ENCODE data around the gene TAF1A. TPM values are rescaled to one million over a fixed set of nuclear protein-coding genes. Genes with fewer than 3 reads are reported as not detected.
"Not testable (repeated sequence)": the region's sequence is repeated elsewhere in the genome, so short reads cannot be mapped to it uniquely, and the experiment has no call there.

TAF1A gene
- total RNA-seq (2014; rRNA removed; shearing (Covaris generic); ENCODE audit: low replicate concordance) = 10.6 and 12.2 TPM in 2 replicates

DNA sequence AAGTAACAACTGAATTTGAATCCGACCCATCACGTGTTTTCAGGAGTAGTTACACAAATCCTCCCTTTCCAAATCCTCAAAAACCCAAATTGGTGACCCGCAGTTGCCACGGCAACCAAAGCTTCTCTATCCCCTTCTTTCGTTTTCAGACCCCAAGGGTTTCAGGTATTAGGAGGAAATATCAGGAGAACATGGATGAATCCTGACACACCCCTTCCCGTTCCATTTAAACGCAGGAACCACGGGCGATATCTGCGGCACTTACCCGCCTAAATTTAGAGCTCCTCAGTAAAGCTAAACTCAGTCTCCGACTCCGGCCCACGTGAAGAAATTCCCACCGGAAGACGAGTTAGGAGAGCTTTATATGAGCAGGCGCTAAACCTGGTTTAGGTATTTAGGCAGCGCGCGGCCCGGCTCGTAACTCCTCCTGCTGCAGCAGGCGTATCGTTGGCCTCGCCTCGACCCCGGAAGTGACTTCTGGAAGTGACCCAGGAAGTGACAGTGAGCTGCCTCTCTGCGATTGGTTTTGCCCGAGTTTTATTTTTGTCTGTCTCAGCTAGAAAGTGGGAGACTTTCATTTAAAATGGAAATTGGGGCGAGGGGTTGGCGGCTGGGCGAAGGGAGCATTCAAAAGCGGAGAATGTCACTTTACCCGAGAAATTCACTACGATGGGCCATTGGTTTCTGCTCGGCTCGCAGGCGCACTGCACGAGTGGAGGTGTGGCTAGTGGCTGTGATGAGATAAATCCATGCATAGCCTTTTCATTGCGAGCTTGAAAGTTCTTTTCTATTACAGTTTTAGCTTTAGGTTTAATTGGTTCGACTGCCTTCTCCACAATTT lies at the start of gene TAF1A:
TAF1A (minus strand) TSS at position 472 of the 841 bp plus-strand sequence.
- in situ Hi-C loops (cut with HindIII; ENCODE audit: low pct_unique_long_range_greater_than_20kb, low sequenced_read_pairs) = no loop called here
- DNase-seq (ENCODE audit: low read depth) = peak; percentile 80

DNA sequence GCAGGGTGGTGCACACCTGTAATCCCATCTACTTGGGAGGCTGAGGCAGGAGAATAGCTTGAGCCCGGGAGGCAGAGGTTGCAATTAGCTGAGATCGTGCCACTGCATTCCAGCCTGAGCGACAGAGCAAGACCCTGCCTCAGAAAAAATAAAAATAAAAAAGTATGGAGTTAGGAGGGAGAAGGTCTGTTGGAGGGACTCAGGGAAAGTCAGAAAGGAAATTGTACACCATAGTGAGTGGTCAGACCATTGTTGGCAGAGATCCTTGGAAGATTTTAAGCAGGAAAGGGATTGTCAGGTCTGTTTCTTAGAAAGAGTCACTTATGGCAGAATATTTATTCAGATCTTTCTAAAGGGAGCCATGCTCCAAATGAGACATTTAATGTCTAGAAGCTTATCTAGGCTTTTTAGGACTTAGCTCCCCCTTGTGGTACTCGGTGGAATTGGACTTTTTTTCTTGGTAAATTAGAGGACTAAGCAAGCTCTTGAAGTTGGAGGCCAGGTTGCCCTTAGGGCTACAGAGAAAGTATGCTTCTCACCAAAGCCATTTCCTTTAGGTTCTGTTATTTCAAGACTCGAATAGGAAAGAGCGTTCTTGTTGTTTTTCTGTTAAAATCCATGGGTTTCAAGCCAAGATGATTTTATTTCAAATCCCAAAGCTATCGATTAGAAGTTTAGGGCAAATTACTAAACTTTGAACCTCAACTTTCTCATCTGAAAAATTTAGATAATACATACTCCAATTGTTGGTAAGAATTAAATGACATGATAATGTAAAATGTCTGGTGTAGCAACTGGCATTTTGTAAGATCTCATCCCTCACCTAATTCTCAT lies 44.7 kb upstream of the TAF1A start:
- in situ Hi-C loops (cut with HindIII; ENCODE audit: low pct_unique_long_range_greater_than_20kb, low sequenced_read_pairs) = no loop called here
- DNase-seq (ENCODE audit: low read depth) = peak; percentile 61

DNA sequence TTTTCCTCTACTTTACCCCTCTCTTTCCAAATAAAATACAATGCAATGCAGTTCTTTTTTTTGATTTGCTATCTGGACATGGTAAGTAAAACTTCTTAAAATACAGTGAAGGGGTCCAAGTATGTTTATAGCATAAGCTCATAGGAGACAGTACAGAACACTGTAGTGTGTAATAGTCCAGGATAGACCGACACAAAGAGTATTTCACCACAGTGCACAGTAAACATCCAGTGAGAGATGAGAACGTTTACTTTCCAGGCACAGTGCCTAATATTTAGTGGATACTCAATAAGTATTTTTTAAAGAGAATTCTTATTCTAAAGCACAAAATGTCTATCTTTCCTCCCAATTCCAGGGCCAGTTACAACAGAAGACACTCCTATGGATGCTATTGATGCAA lies 43.0 kb upstream of the TAF1A start:
- DNase-seq (ENCODE audit: low read depth) = no peak
- in situ Hi-C loops (cut with HindIII; ENCODE audit: low pct_unique_long_range_greater_than_20kb, low sequenced_read_pairs) = no loop called here

DNA sequence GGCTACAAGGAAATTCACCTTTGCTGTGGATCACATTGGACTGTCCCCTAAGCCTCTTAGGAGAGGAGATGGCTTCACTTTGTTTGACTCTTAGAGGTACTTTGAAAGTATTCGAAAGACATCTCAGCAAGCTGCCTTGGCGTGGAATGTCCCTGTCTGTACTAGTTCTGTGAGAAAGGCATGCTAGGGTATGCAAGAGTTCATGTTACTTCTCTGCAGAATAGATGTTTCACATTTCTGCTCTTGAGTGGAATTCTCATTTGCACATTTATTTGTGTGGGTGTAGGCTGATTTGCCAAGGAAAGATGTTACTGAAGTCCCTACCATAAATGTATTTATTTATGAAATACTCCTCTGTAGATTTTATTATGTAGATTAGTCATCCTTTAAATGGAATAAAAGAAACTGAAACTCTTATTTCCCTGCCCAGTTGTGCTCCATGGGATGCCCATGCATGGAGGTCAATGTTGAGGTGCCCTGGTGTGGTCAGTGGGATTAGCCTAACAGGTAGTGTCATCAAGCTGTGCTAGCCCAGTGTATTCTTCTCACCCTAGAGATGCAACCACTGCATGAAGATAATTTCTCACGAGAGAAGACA lies 42.0 kb upstream of the TAF1A start:
- DNase-seq (ENCODE audit: low read depth) = no peak
- in situ Hi-C loops (cut with HindIII; ENCODE audit: low pct_unique_long_range_greater_than_20kb, low sequenced_read_pairs) = no loop called here

DNA sequence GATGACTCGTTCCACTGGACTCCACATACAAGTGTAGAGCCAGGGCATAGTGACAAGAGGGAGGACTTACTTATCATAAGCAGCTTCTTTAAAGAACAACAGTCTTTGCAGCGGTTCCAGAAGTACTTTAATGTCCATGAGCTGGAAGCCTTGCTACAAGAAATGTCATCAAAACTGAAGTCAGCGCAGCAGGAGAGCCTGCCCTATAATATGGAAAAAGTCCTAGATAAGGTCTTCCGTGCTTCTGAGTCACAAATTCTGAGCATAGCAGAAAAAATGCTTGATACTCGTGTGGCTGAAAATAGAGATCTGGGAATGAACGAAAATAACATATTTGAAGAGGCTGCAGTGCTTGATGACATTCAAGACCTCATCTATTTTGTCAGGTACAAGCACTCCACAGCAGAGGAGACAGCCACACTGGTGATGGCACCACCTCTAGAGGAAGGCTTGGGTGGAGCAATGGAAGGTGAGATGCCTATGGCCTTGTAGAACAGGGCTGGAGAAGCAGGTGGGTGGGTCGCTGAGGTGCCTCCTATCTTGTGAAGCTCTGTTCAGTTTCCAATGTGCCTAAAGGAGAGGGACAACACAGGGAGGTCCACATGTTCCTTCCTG lies 40.3 kb upstream of the TAF1A start:
- no peak for DNase-seq (ENCODE audit: low read depth)
- in situ Hi-C loops (cut with HindIII; ENCODE audit: low pct_unique_long_range_greater_than_20kb, low sequenced_read_pairs) = no loop called here

DNA sequence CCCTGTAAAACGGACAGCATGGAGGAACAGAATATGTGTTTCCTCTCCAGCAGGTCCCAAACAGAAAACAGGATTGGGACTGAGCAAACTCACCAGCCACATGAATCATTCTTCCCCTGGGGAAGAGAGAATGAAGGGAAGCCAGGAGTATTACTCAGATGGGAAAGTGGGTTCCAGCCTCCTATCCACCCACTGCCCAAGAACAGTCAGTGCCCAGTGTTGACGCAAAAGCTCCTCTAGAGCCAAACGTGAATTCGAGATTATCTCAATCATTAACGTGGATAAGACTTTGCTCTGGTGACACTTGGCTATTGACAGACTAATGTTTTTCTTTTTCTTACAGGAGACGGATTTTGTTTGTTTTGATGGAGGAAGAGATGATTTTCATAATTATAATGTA lies 37.5 kb upstream of the TAF1A start:
- in situ Hi-C loops (cut with HindIII; ENCODE audit: low pct_unique_long_range_greater_than_20kb, low sequenced_read_pairs) = no loop called here
- no peak for DNase-seq (ENCODE audit: low read depth)

DNA sequence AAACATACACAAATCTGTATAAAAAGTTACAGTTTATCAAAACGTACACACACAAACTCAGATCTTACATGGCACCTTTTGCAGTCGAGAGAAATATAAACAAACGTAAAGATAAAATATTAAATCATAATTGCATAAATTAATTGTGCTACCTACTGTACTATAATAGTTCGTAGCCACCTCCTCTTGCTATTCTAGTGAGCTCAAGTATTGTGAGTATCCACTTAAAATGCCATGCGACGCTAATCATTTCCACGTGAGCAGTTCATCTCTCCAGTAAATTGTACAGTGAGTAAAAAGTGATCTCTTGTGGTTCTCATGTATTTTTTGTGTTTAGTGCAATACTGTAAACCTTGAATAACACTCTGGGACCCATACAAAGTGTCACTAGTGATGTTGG lies 34.5 kb upstream of the TAF1A start:
- no peak for DNase-seq (ENCODE audit: low read depth)
- in situ Hi-C loops (cut with HindIII; ENCODE audit: low pct_unique_long_range_greater_than_20kb, low sequenced_read_pairs) = no loop called here

DNA sequence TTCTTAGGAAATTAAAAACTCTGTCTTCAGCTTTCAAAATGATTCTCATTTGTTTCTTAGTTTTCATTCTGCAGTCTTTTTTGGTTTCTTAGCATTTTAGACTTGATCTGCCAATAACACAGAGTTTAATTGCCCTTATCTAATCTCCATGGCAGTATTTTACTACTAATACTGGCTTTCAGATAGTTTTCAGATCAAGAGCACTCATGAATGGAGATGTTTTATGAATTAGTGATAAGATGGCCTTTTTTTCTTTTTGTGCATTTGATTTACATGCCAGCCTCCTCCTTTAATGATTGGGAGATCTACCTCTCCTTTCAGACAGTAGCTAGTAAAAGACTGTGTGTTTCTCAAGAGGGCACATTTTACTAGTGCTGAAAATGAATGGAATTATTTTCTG lies 33.7 kb upstream of the TAF1A start:
- in situ Hi-C loops (cut with HindIII; ENCODE audit: low pct_unique_long_range_greater_than_20kb, low sequenced_read_pairs) = no loop called here
- no peak for DNase-seq (ENCODE audit: low read depth)

DNA sequence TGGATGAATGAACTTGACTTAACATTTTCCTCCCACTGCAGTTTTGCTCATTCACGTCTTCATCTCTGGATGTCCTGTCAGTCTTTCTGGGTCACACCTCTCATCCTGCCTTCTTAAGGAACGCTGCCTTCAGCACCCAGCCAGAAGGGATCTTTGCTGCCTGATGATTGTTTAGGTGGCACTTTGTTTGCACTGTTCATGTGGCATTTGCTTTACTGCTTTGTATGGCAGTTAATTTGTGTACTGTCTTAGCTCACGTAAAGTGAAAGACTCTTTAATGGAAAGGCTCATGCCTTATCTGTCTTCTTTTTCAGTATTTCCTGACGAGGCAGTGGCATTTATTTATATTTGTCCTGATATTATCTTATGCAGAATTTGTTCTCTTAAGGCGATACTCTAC lies 33.0 kb upstream of the TAF1A start:
- no peak for DNase-seq (ENCODE audit: low read depth)
- in situ Hi-C loops (cut with HindIII; ENCODE audit: low pct_unique_long_range_greater_than_20kb, low sequenced_read_pairs) = no loop called here

DNA sequence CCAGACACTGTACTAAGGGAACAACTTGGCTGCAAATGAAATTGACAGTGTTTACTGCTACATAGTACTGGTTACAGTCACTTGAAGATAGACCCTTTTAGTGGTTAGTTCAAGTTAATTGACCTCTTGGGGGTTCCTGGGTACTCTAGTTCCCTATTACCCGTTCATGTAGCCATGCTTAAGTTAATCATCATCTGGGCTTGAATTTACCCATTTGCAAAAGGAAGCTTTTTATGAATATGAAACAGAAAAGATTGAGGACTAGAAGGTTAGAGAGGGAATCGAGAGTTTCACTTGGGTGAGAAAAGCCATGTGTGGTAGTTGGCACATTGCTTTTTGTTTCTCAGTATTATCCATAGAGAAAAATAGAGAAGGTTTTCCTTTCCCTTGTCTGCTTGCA lies 30.8 kb upstream of the TAF1A start:
- DNase-seq (ENCODE audit: low read depth) = no peak
- in situ Hi-C loops (cut with HindIII; ENCODE audit: low pct_unique_long_range_greater_than_20kb, low sequenced_read_pairs) = no loop called here

DNA sequence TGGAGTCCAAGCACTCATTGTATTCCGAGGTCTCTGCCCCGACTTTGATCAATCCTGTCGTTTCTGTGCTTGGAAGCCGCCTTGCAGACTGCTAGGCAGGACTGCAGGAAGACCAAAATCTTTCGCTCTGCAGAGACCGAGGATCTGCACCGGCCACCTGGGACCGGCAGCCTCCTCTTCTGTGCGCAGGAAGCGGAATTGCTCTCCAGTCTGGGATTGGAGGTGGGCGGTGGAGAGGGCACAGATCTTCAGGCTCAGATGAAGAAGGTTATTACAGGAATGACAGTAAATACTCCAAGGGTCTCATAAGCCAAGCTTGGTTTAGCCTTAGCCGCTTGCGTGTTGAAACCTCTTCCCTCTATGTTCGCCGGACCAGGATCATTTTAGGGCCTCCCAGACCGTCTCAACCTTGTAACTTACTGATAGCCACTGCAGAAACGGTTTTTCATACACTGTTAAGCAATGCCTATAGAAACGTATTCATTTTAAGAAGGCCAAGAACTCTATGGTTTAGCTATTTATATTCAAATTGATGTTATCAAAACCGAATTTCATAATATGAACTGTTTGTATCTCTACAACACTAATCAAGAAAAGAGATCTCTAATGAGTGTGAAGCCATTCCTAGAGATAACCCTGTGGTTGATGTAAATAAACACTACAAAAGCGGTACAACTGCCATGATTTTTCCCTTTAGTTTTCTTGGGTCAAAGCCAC lies 29.3 kb upstream of the TAF1A start:
- DNase-seq (ENCODE audit: low read depth) = peak; percentile 6
- in situ Hi-C loops (cut with HindIII; ENCODE audit: low pct_unique_long_range_greater_than_20kb, low sequenced_read_pairs) = no loop called here

DNA sequence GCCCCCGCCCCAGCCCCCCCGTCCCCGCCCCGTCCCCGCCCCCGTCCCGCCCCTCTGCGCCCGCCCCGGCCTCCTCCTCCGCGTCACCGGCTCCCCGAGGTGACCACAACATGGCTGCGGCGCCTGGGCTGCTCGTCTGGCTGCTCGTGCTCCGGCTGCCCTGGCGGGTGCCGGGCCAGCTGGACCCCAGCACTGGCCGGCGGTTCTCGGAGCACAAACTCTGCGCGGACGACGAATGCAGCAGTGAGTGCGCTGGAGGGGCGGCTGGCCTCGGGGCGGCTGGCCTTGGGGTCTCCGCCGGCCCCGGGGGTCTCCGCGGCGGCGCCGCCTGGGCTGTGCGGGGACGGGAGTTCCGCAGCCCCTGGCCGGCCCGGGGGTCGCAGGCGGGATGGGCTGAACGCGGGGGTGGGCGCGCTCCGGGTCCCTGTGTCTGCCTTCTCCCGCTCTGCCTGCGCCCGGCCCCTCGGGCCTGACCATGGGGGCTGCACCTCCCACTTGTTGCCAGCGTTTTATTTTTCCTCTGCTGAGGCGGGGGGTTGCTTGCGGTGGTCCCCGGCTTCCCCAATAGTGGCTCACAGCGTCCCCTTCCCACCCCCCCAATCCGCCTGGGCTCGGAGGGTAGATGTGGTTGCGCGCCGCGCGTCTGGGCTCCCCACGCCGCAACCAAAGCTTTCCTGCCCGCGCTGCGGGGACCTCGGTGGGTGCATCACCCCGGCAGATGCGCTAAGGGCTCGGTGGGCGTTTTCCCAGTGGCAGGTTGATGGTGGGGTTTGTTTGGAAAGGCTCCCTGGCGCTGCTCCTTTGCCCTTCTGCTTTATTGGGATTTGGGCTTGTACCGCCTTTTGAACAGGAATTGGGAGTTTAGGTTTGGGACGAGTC lies 28.5 kb upstream of the TAF1A start, which contains the start of gene MIA3:
MIA3 (plus strand) TSS at position 97 of the 879 bp plus-strand sequence; CDS start at position 111, 14 bp downstream.
- peak; percentile 22 for DNase-seq (ENCODE audit: low read depth)
- in situ Hi-C loops (cut with HindIII; ENCODE audit: low pct_unique_long_range_greater_than_20kb, low sequenced_read_pairs) = no loop called here

DNA sequence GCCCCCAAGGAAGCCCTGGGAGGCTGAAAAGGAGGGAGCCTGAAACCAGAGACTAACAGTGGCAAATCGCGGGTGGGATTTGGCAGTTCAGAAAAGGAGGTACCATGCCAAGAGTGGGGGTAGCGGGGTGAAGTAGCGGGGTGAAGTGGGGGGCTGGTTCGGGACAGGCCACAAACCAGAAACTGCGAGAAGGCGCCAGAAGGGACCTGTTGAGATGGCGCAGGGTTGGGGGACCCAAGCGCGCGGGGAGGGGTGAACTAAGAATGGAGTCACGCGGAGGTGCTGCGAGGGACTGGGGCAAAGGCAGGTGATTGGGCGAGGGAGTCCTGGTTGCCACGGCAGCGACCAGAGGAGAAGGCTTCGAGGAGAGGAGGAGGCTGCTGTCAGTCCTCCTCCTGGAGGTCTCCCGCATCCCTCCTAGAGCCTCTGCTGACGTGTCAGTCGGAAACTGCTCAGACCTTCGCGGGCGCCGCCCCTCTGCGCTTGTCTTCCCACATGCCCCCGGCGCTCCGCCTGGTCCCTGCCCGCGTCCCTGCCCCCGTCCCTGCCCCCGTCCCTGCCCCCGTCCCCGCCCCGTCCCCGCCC lies 27.7 kb upstream of the TAF1A start:
- in situ Hi-C loops (cut with HindIII; ENCODE audit: low pct_unique_long_range_greater_than_20kb, low sequenced_read_pairs) = no loop called here
- peak; percentile 96 for DNase-seq (ENCODE audit: low read depth)

DNA sequence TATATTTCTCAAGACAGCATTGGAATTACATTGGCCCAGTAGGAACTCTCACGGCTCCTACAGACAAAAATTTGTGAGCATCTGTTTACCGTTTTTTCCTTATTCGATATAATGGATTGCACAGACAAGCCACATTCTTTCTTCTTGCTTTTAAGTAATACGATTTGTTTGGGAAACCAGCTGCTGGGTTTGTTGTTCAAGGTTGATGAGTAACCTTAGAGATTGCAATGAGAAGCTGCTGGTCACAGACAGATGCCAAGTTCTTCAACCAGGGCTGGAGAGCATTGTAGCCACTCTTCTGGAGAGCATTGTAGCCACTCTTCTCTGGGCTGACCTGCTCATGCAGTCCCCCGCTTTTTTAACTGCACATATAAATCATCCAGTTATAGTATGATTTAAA lies 26.8 kb upstream of the TAF1A start:
- in situ Hi-C loops (cut with HindIII; ENCODE audit: low pct_unique_long_range_greater_than_20kb, low sequenced_read_pairs) = no loop called here
- no peak for DNase-seq (ENCODE audit: low read depth)

DNA sequence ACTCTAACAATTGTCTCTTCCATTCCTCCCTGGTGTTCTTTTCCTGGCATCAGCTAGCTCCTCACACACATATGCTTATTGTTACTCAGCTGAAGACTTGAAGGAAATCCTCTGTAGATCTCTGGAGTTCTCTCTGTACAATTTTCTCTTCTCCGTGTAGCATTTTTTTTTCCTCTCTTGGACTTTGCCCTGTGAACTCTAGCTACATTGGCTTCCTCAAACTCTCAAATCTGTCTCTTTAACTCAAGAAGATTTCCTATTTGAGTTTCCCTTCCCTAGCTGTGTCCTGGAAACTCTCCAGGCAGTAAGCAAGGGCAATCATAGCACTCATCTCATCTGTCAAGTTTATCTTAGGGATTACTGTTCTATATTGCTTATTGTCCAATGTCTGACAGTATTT lies 23.9 kb upstream of the TAF1A start:
- DNase-seq (ENCODE audit: low read depth) = no peak
- in situ Hi-C loops (cut with HindIII; ENCODE audit: low pct_unique_long_range_greater_than_20kb, low sequenced_read_pairs) = no loop called here

DNA sequence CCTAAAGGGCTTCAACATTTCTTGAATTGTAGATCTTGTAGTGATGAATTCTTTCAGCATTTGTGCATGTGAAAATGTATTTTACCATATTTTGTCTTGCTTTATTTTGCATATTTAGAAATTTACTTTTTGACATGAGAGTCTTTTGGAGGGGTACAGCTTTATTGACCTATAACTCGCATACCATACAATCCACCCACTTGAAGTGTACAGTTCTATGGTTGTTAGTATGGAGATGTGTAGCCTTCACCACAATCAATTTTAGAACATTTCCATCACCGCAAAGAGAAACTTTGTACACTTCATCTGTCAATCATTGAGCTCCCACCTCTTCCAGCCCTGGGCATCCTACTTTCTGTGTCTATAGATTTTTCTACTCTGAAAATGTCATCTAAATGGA lies 21.0 kb upstream of the TAF1A start:
- in situ Hi-C loops (cut with HindIII; ENCODE audit: low pct_unique_long_range_greater_than_20kb, low sequenced_read_pairs) = no loop called here
- no peak for DNase-seq (ENCODE audit: low read depth)

DNA sequence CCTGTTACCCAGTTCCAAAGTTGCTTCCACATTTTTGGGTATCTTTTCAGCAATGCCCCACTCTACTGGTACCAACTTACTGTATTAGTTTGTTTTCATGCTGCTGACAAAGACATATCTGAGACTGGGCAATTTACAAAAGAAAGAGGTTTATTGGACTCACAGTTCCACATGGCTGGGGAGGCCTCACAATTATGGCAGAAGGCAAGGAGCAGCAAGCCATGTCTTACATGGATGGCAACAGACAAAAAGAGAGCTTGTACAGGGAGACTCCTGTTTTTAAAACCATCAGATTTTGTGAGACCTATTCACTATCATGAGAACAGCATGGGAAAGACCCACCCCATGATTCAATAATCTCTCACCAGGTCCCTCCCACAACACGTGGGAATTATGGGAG lies 19.4 kb upstream of the TAF1A start:
- DNase-seq (ENCODE audit: low read depth); in situ Hi-C loops (cut with HindIII; ENCODE audit: low pct_unique_long_range_greater_than_20kb, low sequenced_read_pairs): not testable (repeated sequence)

All from Caki2 (cell line).